Neural progenitor cell (in vitro differentiated cells): ENCODE results near the gene UBIAD1. TPM values are rescaled to one million over a fixed set of nuclear protein-coding genes. Genes with fewer than 3 reads are reported as not detected.

Source experiments
- DNase-seq: peaks from one replicate; pipeline ENCODE4 v3.0.0-alpha.2; 2016; ENCODE audit warnings: low spot score
- H2AFZ ChIP-seq: fragments of 200-600 bp; sonication (generic); replicated peaks from 2 replicates; pipeline ENCODE4 v1.6.1; 2016; ENCODE audit warnings: antibody characterized with exemption
- H3F3A ChIP-seq: fragments of 200-600 bp; sonication (generic); 2 replicates; pipeline ENCODE4 v1.6.1; 2016; ENCODE audit warnings: antibody characterized with exemption, low read depth
- H3K27ac ChIP-seq: fragments of 200-600 bp; sonication (generic); 2 replicates; pipeline ENCODE4 v1.5.1; 2016; ENCODE audit warnings: mild to moderate bottlenecking
- H3K27me3 ChIP-seq: fragments of 200-600 bp; sonication (generic); 2 replicates; pipeline ENCODE4 v1.6.1; 2016; ENCODE audit warnings: mild to moderate bottlenecking, moderate library complexity
- H3K36me3 ChIP-seq: fragments of 200-600 bp; sonication (generic); 2 replicates; pipeline ENCODE4 v1.5.1; 2016
- H3K4me1 ChIP-seq: fragments of 200-600 bp; sonication (generic); 2 replicates; pipeline ENCODE4 v1.6.1; 2016; ENCODE audit warnings: mixed run types
- H3K4me2 ChIP-seq: fragments of 200-600 bp; sonication (generic); 2 replicates; pipeline ENCODE4 v1.6.1; 2016
- H3K4me3 ChIP-seq: fragments of 200-600 bp; sonication (generic); 2 replicates; pipeline ENCODE4 v1.5.1; 2016
- H3K79me2 ChIP-seq: fragments of 200-600 bp; sonication (generic); 2 replicates; pipeline ENCODE4 v1.6.1; 2016; ENCODE audit warnings: low read depth
- H3K9ac ChIP-seq: fragments of 200-600 bp; sonication (generic); 2 replicates; pipeline ENCODE4 v1.6.1; 2016
- H3K9me3 ChIP-seq: fragments of 200-600 bp; sonication (generic); 2 replicates; pipeline ENCODE4 v1.5.1; 2016; ENCODE audit warnings: low read depth
- H4K20me1 ChIP-seq: fragments of 200-600 bp; sonication (generic); 2 replicates; pipeline ENCODE4 v1.6.1; 2016; ENCODE audit warnings: low read depth
- H3K27ac Mint-ChIP-seq: 3 replicates; pipeline ENCODE4 v1.8.0; 2021; ENCODE audit warnings: mixed read lengths
- H3K27me3 Mint-ChIP-seq: 2 replicates; pipeline ENCODE4 v1.8.0; 2022; ENCODE audit warnings: low read depth, mild to moderate bottlenecking, inconsistent platforms, moderate library complexity, mixed read lengths; ENCODE audit not compliant: insufficient read depth
- H3K36me3 Mint-ChIP-seq: 3 replicates; pipeline ENCODE4 v1.8.0; 2021; ENCODE audit warnings: mixed read lengths
- H3K4me1 Mint-ChIP-seq: 3 replicates; pipeline ENCODE4 v1.8.0; 2021; ENCODE audit warnings: mixed read lengths
- H3K4me3 Mint-ChIP-seq: 3 replicates; pipeline ENCODE4 v1.8.0; 2021; ENCODE audit warnings: mild to moderate bottlenecking, moderate library complexity, mixed read lengths
- H3K9me3 Mint-ChIP-seq: 3 replicates; pipeline ENCODE4 v1.8.0; 2020; ENCODE audit warnings: mixed read lengths
- EZH2 ChIP-seq: fragments of 200-600 bp; sonication (generic); IDR thresholded peaks from 2 replicates; pipeline ENCODE4 v1.6.1; 2017; ENCODE audit warnings: antibody characterized with exemption, mild to moderate bottlenecking, moderate library complexity
- EZH2phosphoT487 ChIP-seq: fragments of 200-600 bp; sonication (generic); IDR thresholded peaks from 2 replicates; pipeline ENCODE4 v1.6.1; 2017; ENCODE audit warnings: antibody characterized with exemption
- total RNA-seq: library from RNA; depleted of rRNA; stranded (reverse); fragments of >200 nt; gene quantifications from 2 replicates; pipeline ENCODE4 v1.2.3, GENCODE V29; 2015; ENCODE audit warnings: low replicate concordance
- TF ChIP-seq, protein P1 (sequence below): fragments of 200-600 bp; sonication (generic); IDR thresholded peaks from 2 replicates; pipeline ENCODE4 v1.5.1; 2017; ENCODE audit warnings: antibody characterized with exemption, mild to moderate bottlenecking

The UBIAD1 gene
- total RNA-seq, 1 donor from 2014 or later, result 11.0 TPM

DNA sequence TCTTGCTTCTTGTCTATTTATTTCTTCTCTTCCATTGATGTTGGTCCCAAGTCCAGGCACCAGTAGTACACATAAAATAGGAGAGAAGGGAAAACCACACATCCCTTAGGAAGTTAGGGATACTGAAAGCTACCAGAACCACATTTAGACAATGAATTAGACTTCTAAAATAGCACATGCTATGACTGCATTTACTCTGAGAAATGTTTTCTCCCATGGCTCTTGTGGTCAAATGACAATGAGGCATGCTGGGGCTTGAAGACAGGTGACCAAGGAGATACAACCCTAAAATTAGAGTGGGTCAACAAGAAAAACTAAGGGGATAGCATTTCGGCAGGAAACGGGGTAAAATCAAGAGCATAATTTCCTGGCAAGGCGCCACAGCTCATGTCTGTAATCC is 27.8 kb upstream of the UBIAD1 start:
- Mint-ChIP-seq H3K4me3 (no peak overlapping the region), H3K36me3 (peaks cover 14% of the 10 kb centered on the region), H3K27me3 (no peaks in the 10 kb centered on the region), H3K27ac (no peak overlapping the region), H3K9me3 (no peaks in the 10 kb centered on the region), H3K4me1 (no peaks in the 10 kb centered on the region)
- TF ChIP-seq EZH2phosphoT487, result no peak
- H3K4me3 ChIP-seq, result no peak overlapping the region
- H3K27me3 ChIP-seq, result no peaks in the 10 kb centered on the region
- H2AFZ ChIP-seq, result no peak overlapping the region
- peaks cover 3% of the 10 kb centered on the region for H4K20me1 ChIP-seq
- no peaks in the 10 kb centered on the region for H3K79me2 ChIP-seq
- no peak for DNase-seq
- H3K27ac ChIP-seq, result no peak overlapping the region
- H3K9me3 ChIP-seq, result no peaks in the 10 kb centered on the region
- H3K4me2 ChIP-seq, result no peak overlapping the region
- no peak overlapping the region for H3K9ac ChIP-seq
- H3F3A ChIP-seq, result peaks cover under 1% of the 10 kb centered on the region
- no peaks in the 10 kb centered on the region for H3K4me1 ChIP-seq
- H3K36me3 ChIP-seq, result peaks cover 7% of the 10 kb centered on the region

DNA sequence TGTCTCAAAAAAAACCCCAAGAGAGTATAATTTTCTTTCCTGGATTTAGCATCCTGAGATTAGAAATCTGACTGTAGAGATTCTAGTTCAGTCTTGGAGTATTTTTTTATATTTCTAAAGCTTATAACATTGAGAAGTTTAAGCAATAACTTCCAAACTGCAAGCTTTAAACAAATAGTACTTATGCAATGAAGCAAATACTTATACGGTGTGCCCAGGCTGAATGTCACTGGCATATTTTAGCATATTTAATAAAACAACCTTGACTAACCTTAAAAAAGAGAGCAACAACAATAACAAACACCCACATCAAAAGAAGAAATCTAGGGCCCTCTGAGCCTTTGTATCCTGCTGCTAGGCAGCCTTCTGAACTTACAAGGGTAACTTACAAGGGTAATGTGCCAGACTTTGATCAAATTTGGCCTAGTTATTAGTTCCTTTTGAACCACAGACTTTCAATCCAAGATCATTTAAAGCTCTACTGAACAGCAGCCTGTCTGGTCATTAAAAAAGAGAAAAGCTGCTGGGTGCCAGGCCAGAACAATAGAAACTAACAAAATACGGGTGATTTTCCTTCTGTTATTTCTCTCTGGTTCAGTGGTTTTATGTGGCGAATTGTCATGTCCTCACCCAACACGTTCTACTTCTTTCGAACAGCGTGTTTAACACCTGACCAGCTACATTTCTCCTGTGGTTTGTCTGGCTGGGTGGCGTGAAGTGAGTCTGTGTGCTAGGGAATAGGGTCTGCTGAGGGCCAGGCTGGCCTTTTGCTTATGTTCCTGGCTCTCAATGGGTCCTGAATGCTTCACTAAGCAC is 26.9 kb upstream of the UBIAD1 start:
- H3K9ac ChIP-seq, result no peak overlapping the region
- H3K27ac ChIP-seq, result no peak overlapping the region
- no peaks in the 10 kb centered on the region for H3K27me3 Mint-ChIP-seq
- peaks cover 3% of the 10 kb centered on the region for H4K20me1 ChIP-seq
- TF ChIP-seq, protein P1, sequence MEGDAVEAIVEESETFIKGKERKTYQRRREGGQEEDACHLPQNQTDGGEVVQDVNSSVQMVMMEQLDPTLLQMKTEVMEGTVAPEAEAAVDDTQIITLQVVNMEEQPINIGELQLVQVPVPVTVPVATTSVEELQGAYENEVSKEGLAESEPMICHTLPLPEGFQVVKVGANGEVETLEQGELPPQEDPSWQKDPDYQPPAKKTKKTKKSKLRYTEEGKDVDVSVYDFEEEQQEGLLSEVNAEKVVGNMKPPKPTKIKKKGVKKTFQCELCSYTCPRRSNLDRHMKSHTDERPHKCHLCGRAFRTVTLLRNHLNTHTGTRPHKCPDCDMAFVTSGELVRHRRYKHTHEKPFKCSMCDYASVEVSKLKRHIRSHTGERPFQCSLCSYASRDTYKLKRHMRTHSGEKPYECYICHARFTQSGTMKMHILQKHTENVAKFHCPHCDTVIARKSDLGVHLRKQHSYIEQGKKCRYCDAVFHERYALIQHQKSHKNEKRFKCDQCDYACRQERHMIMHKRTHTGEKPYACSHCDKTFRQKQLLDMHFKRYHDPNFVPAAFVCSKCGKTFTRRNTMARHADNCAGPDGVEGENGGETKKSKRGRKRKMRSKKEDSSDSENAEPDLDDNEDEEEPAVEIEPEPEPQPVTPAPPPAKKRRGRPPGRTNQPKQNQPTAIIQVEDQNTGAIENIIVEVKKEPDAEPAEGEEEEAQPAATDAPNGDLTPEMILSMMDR, result no peak
- TF ChIP-seq EZH2 (no peak), EZH2phosphoT487 (no peak)
- H3K9me3 ChIP-seq, result no peaks in the 10 kb centered on the region
- peaks cover 4% of the 10 kb centered on the region for H3K4me1 Mint-ChIP-seq
- peaks cover 2% of the 10 kb centered on the region for H3F3A ChIP-seq
- no peak overlapping the region for H3K27ac Mint-ChIP-seq
- no peak overlapping the region for H2AFZ ChIP-seq
- no peak overlapping the region for H3K4me3 Mint-ChIP-seq
- no peak overlapping the region for H3K4me2 ChIP-seq
- no peak overlapping the region for H3K4me3 ChIP-seq
- no peaks in the 10 kb centered on the region for H3K79me2 ChIP-seq
- peaks cover 7% of the 10 kb centered on the region for H3K36me3 ChIP-seq
- H3K4me1 ChIP-seq, result no peaks in the 10 kb centered on the region
- H3K36me3 Mint-ChIP-seq, result peaks cover 17% of the 10 kb centered on the region
- H3K9me3 Mint-ChIP-seq, result no peaks in the 10 kb centered on the region
- DNase-seq, result no peak
- H3K27me3 ChIP-seq, result no peaks in the 10 kb centered on the region

DNA sequence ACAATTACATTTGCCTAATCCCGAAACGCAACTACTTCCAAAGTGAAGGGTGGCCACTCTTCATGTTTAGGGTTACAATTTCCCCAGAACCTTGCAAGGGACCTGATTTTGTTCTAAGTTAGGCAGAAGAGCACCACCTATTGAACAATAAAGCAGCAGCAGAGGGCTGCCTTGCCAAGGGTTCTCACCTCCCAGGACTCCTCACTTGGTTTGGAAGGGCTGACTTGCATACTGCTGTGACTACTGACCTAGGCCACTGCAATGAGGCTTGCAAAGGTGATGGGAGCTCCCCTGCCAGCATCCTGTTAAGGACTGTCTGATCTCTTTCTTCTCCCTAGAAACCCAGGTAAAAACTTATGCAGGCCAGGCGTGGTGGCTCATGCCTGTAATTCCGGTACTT is 24.8 kb upstream of the UBIAD1 start:
- H3K9me3 ChIP-seq, result no peaks in the 10 kb centered on the region
- Mint-ChIP-seq H3K27me3 (no peaks in the 10 kb centered on the region), H3K36me3 (peaks cover 28% of the 10 kb centered on the region), H3K4me3 (no peak overlapping the region), H3K4me1 (peaks cover 4% of the 10 kb centered on the region), H3K9me3 (no peaks in the 10 kb centered on the region), H3K27ac (no peak overlapping the region)
- H2AFZ ChIP-seq, result no peak overlapping the region
- no peaks in the 10 kb centered on the region for H3K4me1 ChIP-seq
- no peaks in the 10 kb centered on the region for H3K27me3 ChIP-seq
- no peak overlapping the region for H3K9ac ChIP-seq
- no peaks in the 10 kb centered on the region for H4K20me1 ChIP-seq
- no peak overlapping the region for H3K4me2 ChIP-seq
- H3K27ac ChIP-seq, result no peak overlapping the region
- peaks cover 2% of the 10 kb centered on the region for H3F3A ChIP-seq
- no peak for DNase-seq
- TF ChIP-seq EZH2 (no peak), EZH2phosphoT487 (no peak)
- TF ChIP-seq, protein P1, result no peak
- no peak overlapping the region for H3K4me3 ChIP-seq
- H3K79me2 ChIP-seq, result no peaks in the 10 kb centered on the region
- H3K36me3 ChIP-seq, result peaks cover 12% of the 10 kb centered on the region

DNA sequence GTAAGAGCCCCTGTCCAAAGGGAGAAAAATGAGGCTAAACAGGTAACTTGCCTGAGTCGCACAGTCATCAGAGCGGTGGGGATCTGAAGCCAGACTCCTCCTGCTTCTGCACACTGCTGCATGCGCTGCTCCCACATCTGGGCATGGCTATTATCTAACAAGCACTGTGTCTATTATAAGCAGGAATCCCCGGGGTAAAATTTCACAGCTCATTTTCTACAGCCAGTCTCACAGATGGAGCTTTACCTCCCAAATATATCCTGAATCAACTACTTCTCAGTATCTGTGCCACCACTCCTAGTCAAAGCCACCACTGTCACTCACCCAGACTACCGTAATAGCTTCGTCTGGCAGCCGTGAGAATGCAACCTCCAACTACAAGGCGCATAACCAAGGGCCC is 20.5 kb upstream of the UBIAD1 start:
- Mint-ChIP-seq H3K4me3 (no peak overlapping the region), H3K27me3 (no peaks in the 10 kb centered on the region), H3K4me1 (peaks cover 4% of the 10 kb centered on the region), H3K9me3 (no peaks in the 10 kb centered on the region), H3K27ac (no peak overlapping the region), H3K36me3 (peaks cover 45% of the 10 kb centered on the region)
- Histone ChIP-seq H3K27ac (no peak overlapping the region), H3K9me3 (no peaks in the 10 kb centered on the region), H3K4me3 (no peak overlapping the region), H3K36me3 (peaks cover 8% of the 10 kb centered on the region), H3F3A (peaks cover 2% of the 10 kb centered on the region), H3K4me1 (no peaks in the 10 kb centered on the region), H4K20me1 (no peaks in the 10 kb centered on the region), H3K9ac (no peak overlapping the region), H2AFZ (no peak overlapping the region), H3K4me2 (no peak overlapping the region), H3K27me3 (no peaks in the 10 kb centered on the region), H3K79me2 (no peaks in the 10 kb centered on the region)
- TF ChIP-seq, protein P1, result no peak
- TF ChIP-seq EZH2, result no peak
- TF ChIP-seq EZH2phosphoT487, result no peak
- no peak for DNase-seq
